ENCODE results near the gene PODXL2. TPM values are rescaled to one million over a fixed set of nuclear protein-coding genes. Genes with fewer than 3 reads are reported as not detected.

Gene PODXL2
- total RNA-seq, 2 donors from 2014 or later = 1.6 to 3.0 TPM

GRCh38 chr3:127669541-127670228 is 40.7 kb downstream of the PODXL2 start:
- intact Hi-C loops (cut with DNase I) = loop anchor here in 1 of 2 donors (10.0 kb wide), 1 partner anchor 65 kb away; no protein-coding TSS in a partner anchor
- DNase-seq = no peak
- ATAC-seq = no peak

GRCh38 chr3:127670229-127670559 is 41.2 kb downstream of the PODXL2 start:
- DNase-seq (no peak), ATAC-seq (no peak)
- intact Hi-C loops (cut with DNase I) = no loop called here

GRCh38 chr3:127670761-127671522 is 42.0 kb downstream of the PODXL2 start:
- intact Hi-C loops (cut with DNase I) = no loop called here
- no peak for ATAC-seq
- DNase-seq = no peak

- ATAC-seq (peak; percentile 29 to 44), DNase-seq (no peak)
- intact Hi-C loops (cut with DNase I) = no loop called here
These were observed 42.8 kb downstream of the PODXL2 start for GRCh38 chr3:127671523-127672428.

GRCh38 chr3:127672429-127673190 is 43.6 kb downstream of the PODXL2 start, which contains the start of gene ABTB1:
Gene ABTB1, plus strand, starts transcription at chr3:127672952. Its CDS starts 74 bp downstream, at chr3:127673026.
- peak; percentile 90 for DNase-seq
- intact Hi-C loops (cut with DNase I) = no loop called here
- peak; percentile 93 to 95 for ATAC-seq

GRCh38 chr3:127673191-127674100 is 44.5 kb downstream of the PODXL2 start:
- intact Hi-C loops (cut with DNase I) = no loop called here
- ATAC-seq (peak; percentile 56 to 72), DNase-seq (peak; percentile 74)

GRCh38 chr3:127674101-127674721 is 45.2 kb downstream of the PODXL2 start:
- DNase-seq (no peak), ATAC-seq (no peak)
- intact Hi-C loops (cut with DNase I) = no loop called here

- ATAC-seq = no peak
- intact Hi-C loops (cut with DNase I) = no loop called here
- no peak for DNase-seq
These were observed 45.8 kb downstream of the PODXL2 start for GRCh38 chr3:127674790-127675189.

GRCh38 chr3:127675651-127676391 is 46.8 kb downstream of the PODXL2 start:
- no peak for DNase-seq
- ATAC-seq = no peak
- intact Hi-C loops (cut with DNase I) = no loop called here

- peak; percentile 19 for DNase-seq
- ATAC-seq = no peak
- intact Hi-C loops (cut with DNase I) = no loop called here
These were observed 47.5 kb downstream of the PODXL2 start for GRCh38 chr3:127676456-127676855.

GRCh38 chr3:127676921-127677351 is 48.0 kb downstream of the PODXL2 start:
- intact Hi-C loops (cut with DNase I) = no loop called here
- DNase-seq = peak; percentile 17
- ATAC-seq = no peak

GRCh38 chr3:127677541-127678314 is 48.7 kb downstream of the PODXL2 start:
- ATAC-seq = no peak
- DNase-seq = peak; percentile 11
- intact Hi-C loops (cut with DNase I) = no loop called here

GRCh38 chr3:127678315-127678599 is 49.3 kb downstream of the PODXL2 start:
- ATAC-seq (no peak), DNase-seq (no peak)
- intact Hi-C loops (cut with DNase I) = no loop called here

GRCh38 chr3:127678611-127679533 is 49.9 kb downstream of the PODXL2 start:
- ATAC-seq (peak in 1 of 2 donors; percentile 21), DNase-seq (peak; percentile 22)
- intact Hi-C loops (cut with DNase I) = no loop called here

GRCh38 chr3:127679534-127680145 is 50.7 kb downstream of the PODXL2 start:
- ATAC-seq (no peak), DNase-seq (peak; percentile 19)
- intact Hi-C loops (cut with DNase I) = no loop called here

Data from left cardiac atrium (tissue), 4 donors.